Stimulated activated CD4-positive, alpha-beta T cell treated with anti-CD3 and anti-CD28 coated beads, Interleukin-2, amount 100 ng/mL, for 48 hours (primary cell): Measurements from ENCODE around the gene MRPL14.

Source experiments
- DNase-seq, 2 donors: peaks; one replicate each; pipeline ENCODE4 v3.0.0-alpha.2; 2020

MRPL14 gene

GRCh38 chr6:44127186-44128019 lies at the start of gene MRPL14, which contains the start of gene TMEM63B:
Gene MRPL14, minus strand, starts transcription at chr6:44127452. Its CDS starts 10,841 bp downstream, at chr6:44116611.
Gene TMEM63B, plus strand, starts transcription at chr6:44127554. Its CDS starts 7,031 bp downstream, at chr6:44134585.
- peak; percentile 87 to 91 for DNase-seq

DNA sequence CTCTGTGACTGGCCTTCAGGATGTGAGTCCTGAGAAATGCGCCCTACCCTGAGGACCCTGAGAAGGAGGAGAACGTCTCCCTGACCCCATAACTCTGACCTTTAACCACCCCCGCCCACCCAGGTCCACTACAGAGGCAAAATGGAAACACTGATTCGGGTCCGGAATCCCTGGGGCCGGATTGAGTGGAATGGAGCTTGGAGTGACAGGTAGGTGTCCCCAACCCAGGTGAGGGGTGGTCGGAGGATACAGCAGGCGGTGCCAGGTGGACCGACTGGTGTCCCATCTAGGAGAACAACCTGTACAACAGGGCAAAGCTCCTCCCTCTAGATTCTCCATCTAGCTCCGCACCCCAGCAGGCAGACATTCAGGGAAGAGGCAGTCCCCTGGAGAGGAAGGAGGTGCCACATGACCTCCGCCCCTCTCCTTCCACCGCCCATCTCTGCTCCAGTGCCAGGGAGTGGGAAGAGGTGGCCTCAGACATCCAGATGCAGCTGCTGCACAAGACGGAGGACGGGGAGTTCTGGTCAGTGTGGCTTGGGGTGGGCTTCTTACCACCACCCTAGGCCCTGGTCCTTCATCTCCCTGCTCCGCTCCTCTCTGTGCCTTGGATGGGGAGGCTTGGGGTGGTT lies 49.0 kb upstream of the MRPL14 start:
- no peak for DNase-seq

GRCh38 chr6:44172731-44173500 lies 45.7 kb upstream of the MRPL14 start:
- DNase-seq = peak; percentile 80 to 83

GRCh38 chr6:44171899-44172546 lies 44.8 kb upstream of the MRPL14 start:
- peak in 1 of 2 donors; percentile 19 for DNase-seq

- no peak for DNase-seq
Observed at GRCh38 chr6:44169886-44170570, 42.8 kb upstream of the MRPL14 start.

- DNase-seq = no peak
Observed at GRCh38 chr6:44169154-44169553, 41.9 kb upstream of the MRPL14 start.

- DNase-seq = no peak
Observed at GRCh38 chr6:44167567-44167966, 40.3 kb upstream of the MRPL14 start.

DNA sequence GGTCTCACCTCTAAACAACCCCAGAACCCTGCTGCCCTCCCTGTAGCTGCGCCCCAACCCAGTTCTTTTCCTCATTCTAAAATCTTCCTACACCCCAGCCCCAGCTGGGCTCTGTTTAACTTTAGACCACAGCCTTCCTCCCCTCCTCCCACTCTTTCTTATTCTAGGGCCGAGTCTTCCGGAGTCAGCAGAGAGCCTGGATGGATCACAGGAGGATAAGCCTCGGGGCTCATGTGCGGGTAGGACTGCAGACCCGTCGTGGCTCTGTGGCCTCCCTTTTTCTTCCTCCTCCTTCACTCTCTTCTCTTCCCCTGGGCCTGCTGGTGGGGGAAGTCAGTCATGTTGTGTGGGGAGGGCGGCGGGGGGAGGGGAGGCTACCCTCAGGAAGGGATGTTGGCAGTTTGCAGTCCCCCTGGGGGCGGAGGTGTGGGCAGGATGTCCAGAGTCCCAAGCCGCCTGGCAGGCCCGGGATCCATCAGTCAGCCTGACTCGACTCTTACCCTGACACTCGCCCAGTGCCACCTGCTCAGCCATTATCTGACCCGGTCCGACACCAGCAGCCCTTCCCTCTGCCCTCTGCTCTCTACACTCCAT lies 39.4 kb upstream of the MRPL14 start:
- no peak for DNase-seq

DNA sequence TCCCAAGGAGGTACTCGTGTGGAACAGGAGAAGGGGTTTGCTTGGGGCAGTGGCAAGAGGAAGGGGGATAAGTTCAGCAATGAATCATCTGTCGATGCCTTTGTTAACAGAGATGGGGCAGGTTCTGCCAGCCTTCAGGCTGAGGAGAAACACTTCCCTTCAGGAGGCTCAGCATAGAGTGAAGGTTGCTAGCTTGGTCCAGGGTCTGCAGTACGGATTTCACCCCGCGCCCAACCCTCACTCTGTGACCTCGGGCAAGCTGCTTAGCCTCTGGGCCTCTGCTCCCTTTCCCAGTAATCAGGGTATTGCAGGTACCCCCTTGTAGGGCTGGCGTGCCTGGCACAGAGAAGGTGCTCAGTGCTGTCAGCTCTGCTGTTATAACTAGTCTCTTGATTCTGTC lies 38.9 kb upstream of the MRPL14 start:
- DNase-seq = no peak

DNA sequence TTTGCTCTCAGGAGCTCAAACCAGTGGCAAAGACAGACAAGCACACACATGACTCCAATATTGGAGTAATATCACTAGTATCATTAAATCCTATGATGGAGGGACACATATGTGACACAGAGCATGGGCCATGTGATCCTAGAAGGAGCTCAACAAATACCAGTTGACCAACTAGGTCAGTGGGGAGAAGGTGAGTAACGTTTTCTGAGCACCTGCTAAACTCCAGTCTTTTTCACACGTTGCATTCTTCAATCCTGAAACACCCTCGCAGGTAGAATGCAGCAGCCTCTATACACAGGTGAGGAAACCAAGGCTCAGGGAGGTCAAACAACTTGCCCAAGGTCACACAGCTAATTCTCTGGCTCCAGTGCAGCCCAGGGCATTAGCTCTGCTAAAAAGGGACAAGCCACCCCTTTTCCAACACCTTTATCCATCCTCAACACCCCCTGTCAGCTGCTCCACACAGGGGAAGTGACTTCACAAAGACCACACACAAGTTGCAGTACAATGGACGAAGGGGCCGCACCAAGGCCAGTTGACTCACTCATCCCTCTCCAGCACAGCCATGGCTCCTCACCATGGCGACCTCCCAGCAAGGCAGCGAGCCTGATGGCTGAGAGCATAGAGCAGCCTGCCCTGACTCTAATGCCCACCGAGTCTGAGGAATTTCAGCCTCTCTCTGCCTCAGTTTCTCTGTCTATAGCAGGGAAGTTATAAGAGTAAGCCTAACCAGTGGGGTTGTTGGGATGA lies 35.8 kb upstream of the MRPL14 start:
- no peak for DNase-seq

- DNase-seq = no peak
Observed at GRCh38 chr6:44161997-44162338, 34.7 kb upstream of the MRPL14 start.

DNA sequence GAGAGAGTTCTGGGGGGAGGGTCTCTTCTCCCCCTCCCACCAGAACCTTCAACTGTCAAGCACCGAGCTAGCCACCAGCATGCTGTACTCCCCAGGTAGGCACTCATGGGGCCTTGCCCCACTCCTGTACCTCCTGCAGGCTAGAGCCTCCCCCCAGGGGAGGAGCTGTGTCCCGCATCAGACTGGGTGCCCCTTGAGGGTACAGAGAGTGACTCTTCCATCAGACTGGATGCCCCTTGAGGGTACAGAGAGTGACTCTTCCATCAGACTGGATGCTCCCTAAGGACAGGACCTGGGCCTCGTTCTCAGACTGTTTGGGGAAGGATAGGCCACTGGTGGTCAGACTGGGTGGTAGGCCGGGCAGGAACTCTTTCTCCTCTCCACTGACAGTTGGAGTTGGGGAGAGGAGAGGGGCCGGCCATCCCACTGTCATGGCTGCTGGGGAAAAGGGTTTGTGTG lies 31.5 kb upstream of the MRPL14 start, which contains the start of gene CAPN11:
TSS of gene CAPN11 (plus strand) at position 51 of the 459 bp plus-strand sequence. CDS start at position 80, 29 bp downstream.
- DNase-seq = no peak

- DNase-seq = no peak
Observed at GRCh38 chr6:44157152-44157521, 29.9 kb upstream of the MRPL14 start.

DNA sequence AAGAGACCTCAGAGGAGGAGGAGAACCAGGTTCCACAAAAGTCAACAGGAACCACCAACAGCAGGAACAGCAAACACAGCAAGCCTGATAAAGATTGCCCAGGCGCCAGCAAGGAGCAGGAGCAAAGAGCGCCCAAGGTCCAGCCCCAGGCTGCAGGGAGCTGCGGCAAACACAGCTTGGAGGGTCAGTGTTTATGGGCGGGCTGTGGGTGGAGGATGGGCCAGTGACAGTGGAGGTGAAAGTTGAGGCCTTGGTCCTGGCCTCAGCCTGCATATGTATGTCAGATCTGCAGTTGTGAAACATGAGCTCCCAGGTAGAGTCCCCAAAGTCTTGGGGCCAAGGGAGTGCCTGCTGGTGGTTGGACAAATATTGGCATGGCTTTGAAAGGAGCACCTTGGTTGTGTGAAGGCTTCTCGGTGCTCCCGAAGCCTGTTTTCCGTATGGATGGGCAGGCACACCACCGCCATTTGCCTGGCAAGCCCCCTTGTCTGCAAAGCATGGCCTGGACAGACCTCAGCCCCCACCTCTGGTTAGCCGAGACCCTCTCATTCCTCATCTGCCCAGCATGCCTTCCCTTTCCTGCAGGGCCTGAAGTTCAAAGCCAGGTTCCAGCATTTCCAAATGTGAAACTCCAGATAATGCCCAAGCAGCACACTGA lies 29.4 kb upstream of the MRPL14 start:
- no peak for DNase-seq

DNA sequence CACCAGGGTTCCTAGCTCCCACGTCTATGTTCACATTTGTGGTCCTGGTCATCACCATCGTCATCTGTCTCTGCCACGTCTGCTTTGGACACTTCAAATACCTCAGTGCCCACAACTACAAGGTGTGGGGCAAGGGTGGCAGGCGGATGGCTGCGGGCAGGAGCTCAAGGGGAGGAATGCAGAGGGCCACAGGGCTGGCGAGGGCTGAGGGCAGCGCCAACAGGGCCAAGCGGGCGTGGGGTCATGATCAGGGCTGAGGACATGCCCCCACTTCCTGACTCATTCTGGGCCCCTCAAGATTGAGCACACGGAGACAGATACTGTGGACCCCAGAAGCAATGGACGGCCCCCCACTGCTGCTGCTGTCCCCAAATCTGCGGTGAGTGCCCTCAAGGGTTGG lies 26.8 kb upstream of the MRPL14 start:
- no peak for DNase-seq

- no peak for DNase-seq
Observed at GRCh38 chr6:44152533-44152932, 25.3 kb upstream of the MRPL14 start.

- no peak for DNase-seq
Observed at GRCh38 chr6:44152109-44152461, 24.8 kb upstream of the MRPL14 start.

DNA sequence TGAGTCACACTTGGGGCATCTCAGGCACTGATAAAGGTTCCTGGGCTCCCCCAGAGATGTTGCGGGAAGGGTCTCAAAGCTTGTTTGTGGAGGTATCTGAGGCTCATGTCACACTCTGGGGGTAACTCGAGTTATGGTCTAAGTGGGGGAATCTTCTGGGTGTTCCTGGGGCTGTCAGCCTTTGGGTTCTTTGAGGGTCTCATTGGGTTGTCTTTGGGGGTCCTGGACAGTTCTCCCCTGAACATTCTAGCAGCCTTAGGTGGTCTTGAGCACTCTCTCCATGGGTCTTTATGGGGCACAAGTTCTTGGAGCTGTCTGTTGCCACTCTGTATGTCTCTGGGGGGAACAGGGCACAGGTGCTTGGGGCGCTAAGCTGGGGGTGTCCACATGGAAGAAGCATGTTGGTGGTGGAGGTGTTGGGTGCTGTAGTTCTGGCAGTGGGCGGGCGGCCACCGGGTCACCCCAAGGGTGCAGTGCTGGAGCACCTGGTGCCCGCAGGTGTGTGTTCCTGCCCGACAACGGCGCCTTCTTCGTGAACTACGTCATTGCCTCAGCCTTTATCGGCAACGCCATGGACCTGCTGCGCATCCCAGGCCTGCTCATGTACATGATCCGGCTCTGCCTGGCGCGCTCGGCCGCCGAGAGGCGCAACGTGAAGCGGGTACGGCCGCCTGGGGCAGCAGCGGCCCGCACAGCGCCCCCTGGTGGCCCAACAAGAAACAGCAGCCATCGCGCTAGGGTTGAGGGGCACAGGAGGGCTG lies 24.3 kb upstream of the MRPL14 start:
- peak; percentile 78 to 87 for DNase-seq

- no peak for DNase-seq
Observed at GRCh38 chr6:44150317-44150917, 23.2 kb upstream of the MRPL14 start.
